Activated B cell treated with CpG ODN at 0.5 μM for 24 hours (primary cell): ENCODE data around the gene HOXA5. TPM values are rescaled to one million over a fixed set of nuclear protein-coding genes. Genes with fewer than 3 reads are reported as not detected.

Experiments
- ATAC-seq: fragments of 200-7000 bp; cut with Tn5 transposase; one replicate; pipeline ENCODE4 v1.10.0; 2021; ENCODE audit warnings: low read depth, mild to moderate bottlenecking, moderate library complexity
- CTCF ChIA-PET: fragments of 350-600 bp; sonication (Branson Sonifier 250); formaldehyde crosslinking; loops from one replicate; lab custom pipeline; 2021; ENCODE audit warnings: antibody characterized with exemption; lab: Charles Lee
- POLR2A ChIA-PET: fragments of 350-600 bp; sonication (Branson Sonifier 250); formaldehyde crosslinking; loops from one replicate; lab custom pipeline; 2021; ENCODE audit warnings: antibody characterized with exemption; lab: Charles Lee
- DNase-seq: peaks from one replicate; pipeline ENCODE4 v3.0.0; 2022
- H3K27ac Mint-ChIP-seq: one replicate; pipeline ENCODE4 v1.8.0; 2020; ENCODE audit warnings: mixed read lengths
- H3K27me3 Mint-ChIP-seq: one replicate; pipeline ENCODE4 v1.8.0; 2021; ENCODE audit warnings: mixed read lengths
- H3K36me3 Mint-ChIP-seq: one replicate; pipeline ENCODE4 v1.8.0; 2021; ENCODE audit warnings: low read depth, mixed read lengths
- H3K4me1 Mint-ChIP-seq: one replicate; pipeline ENCODE4 v1.8.0; 2021; ENCODE audit warnings: mixed read lengths
- H3K4me3 Mint-ChIP-seq: one replicate; pipeline ENCODE4 v1.8.0; 2020; ENCODE audit warnings: mild to moderate bottlenecking, mixed read lengths
- H3K9me3 Mint-ChIP-seq: one replicate; pipeline ENCODE4 v1.8.0; 2020; ENCODE audit warnings: mixed read lengths
- intact Hi-C: fragments of 100-400 bp; cut with micrococcal nuclease; formaldehyde crosslinking; loops from one replicate; pipeline ENCODE4 v1.15.1; 2024
- total RNA-seq: library from RNA; stranded (reverse); gene quantifications from 2 replicates; pipeline ENCODE4 v1.2.3, GENCODE V29; 2022
- TF ChIP-seq, protein P1 (sequence below): fragments of 200-600 bp; IDR thresholded peaks from one replicate; pipeline ENCODE4 v1.8.0; 2022; ENCODE audit warnings: antibody characterized with exemption, mild to moderate bottlenecking

Gene HOXA5
- total RNA-seq, 1 donor from 2014 or later: not detected

- H3K4me1 Mint-ChIP-seq: peaks cover 48% of the 10 kb centered on the region
- TF ChIP-seq, protein P1, sequence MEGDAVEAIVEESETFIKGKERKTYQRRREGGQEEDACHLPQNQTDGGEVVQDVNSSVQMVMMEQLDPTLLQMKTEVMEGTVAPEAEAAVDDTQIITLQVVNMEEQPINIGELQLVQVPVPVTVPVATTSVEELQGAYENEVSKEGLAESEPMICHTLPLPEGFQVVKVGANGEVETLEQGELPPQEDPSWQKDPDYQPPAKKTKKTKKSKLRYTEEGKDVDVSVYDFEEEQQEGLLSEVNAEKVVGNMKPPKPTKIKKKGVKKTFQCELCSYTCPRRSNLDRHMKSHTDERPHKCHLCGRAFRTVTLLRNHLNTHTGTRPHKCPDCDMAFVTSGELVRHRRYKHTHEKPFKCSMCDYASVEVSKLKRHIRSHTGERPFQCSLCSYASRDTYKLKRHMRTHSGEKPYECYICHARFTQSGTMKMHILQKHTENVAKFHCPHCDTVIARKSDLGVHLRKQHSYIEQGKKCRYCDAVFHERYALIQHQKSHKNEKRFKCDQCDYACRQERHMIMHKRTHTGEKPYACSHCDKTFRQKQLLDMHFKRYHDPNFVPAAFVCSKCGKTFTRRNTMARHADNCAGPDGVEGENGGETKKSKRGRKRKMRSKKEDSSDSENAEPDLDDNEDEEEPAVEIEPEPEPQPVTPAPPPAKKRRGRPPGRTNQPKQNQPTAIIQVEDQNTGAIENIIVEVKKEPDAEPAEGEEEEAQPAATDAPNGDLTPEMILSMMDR: no peak
- DNase-seq (no peak), ATAC-seq (no peak)
- H3K27ac Mint-ChIP-seq: peak overlapping the region; percentile 63
- ChIA-PET POLR2A (no interaction called here), CTCF (no interaction called here)
- peaks cover 82% of the 10 kb centered on the region for H3K27me3 Mint-ChIP-seq
- H3K9me3 Mint-ChIP-seq: no peaks in the 10 kb centered on the region
- no peaks in the 10 kb centered on the region for H3K36me3 Mint-ChIP-seq
- intact Hi-C loops: loop anchor here (2.0 kb wide), 1 partner anchor 93 kb away; no protein-coding TSS in a partner anchor
- peak overlapping the region; percentile 46 for H3K4me3 Mint-ChIP-seq
Observed at GRCh38 chr7:27155816-27156507, 12.5 kb upstream of the HOXA5 start.

GRCh38 chr7:27154901-27155815 lies 11.7 kb upstream of the HOXA5 start:
- Mint-ChIP-seq H3K9me3 (no peaks in the 10 kb centered on the region), H3K36me3 (no peaks in the 10 kb centered on the region), H3K4me1 (peaks cover 53% of the 10 kb centered on the region), H3K27me3 (peaks cover 83% of the 10 kb centered on the region), H3K4me3 (peak overlapping the region; percentile 46), H3K27ac (peak overlapping the region; percentile 63)
- DNase-seq (no peak), ATAC-seq (no peak)
- ChIA-PET CTCF (no interaction called here), POLR2A (no interaction called here)
- TF ChIP-seq, protein P1: no peak
- intact Hi-C loops: no loop called here

DNA sequence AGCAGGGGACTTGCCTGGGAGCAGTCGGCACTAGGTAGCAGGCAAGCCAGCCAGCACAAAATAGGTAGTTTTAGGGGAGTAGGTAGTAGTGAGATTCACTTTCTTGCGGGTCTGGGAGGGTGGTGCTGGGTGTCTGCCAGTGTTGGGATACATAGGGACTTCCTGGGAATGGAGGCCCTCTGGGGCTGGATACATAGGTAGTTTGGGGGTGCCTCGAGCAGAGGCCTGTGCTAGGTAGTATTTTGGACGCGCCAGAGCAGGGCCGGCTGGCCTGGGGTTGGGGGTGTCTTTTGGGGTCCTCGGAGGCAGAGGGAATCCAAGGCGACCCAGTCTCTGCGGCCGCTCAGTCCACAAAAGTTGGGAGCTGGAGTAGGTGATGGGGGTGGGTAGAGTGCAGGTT lies 10.9 kb upstream of the HOXA5 start:
- Mint-ChIP-seq H3K27me3 (peaks cover 77% of the 10 kb centered on the region), H3K27ac (peak overlapping the region; percentile 18), H3K36me3 (no peaks in the 10 kb centered on the region), H3K9me3 (no peaks in the 10 kb centered on the region), H3K4me3 (peak overlapping the region; percentile 38), H3K4me1 (peaks cover 49% of the 10 kb centered on the region)
- DNase-seq (no peak), ATAC-seq (no peak)
- ChIA-PET CTCF (no interaction called here), POLR2A (no interaction called here)
- TF ChIP-seq, protein P1: no peak
- intact Hi-C loops: no loop called here

DNA sequence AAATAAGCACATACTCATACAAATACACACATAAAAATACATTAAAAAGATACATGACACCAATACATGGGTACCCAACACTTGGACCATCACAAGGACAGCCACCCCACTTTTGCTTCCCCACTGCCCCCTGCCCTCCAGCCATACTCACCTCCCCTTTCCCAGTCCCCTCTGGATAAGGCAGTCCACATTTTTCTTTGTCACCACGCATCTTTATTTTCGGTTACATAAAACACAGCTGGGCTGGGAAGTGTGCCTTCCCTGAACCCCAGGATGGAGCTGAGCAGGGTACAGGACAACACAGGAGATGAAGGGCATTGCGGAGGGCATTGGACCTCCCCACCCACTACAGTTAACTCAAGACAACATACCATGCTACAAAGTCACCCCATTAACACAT lies 10.0 kb upstream of the HOXA5 start:
- ChIA-PET CTCF (interaction anchor here (1.6 kb wide), 1 partner anchor 299 kb away, joined by 3 read pairs; no protein-coding TSS in a partner anchor), POLR2A (no interaction called here)
- DNase-seq: no peak
- Mint-ChIP-seq H3K36me3 (no peaks in the 10 kb centered on the region), H3K27me3 (peaks cover 76% of the 10 kb centered on the region), H3K9me3 (no peaks in the 10 kb centered on the region), H3K4me1 (peaks cover 47% of the 10 kb centered on the region), H3K27ac (no peak overlapping the region), H3K4me3 (no peak overlapping the region)
- no peak for ATAC-seq
- intact Hi-C loops: no loop called here
- TF ChIP-seq, protein P1: no peak
